ENCODE data around the gene IRX3. TPM values are rescaled to one million over a fixed set of nuclear protein-coding genes. Genes with fewer than 3 reads are reported as not detected.

The IRX3 gene
- total and polyA plus RNA-seq, 11 donors = 28.6 to 101 (median 45.9) TPM

DNA sequence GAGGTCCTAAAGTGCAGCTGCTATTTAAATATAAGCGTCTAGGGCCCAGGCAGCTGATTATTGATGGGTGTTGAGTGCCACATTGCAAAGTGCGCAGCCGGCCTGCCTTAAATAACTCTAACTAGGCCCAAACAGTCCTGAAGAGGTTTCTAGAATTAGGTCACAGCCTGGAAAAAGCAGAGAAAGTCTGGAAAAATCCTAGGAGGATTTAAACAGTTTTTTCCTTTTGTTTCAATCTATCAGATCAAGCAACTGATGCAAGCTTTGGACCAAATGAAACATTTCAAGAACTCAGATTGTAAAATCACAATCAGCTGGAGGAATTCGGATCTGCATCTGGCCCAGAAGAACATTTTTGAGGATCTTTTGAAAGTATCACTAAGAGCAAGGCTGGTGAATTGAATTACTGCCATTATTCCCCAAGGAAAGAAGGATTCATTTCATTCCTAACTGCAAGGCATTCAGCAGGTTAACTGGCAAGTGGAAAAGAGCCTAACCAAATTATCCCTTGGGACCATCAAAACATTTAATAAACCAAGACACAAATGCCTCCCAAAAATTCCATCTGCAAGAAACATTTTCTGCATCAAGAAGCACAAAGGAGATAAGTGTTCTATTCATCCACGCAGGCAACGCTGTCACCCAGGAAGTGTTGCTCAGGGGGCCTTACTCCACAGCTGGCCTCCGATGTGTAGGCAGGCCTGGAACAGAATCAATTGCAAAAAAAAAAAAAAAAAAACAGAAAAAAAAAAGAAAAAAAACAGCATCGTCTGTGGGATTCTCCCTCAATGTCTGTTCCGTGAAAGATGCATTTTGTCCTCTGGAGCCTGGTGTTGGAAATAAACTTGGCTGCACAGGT is 46.1 kb downstream of the IRX3 start:
- Histone ChIP-seq H3K4me1 (peaks cover 0 to 47% (median 20%) of the 10 kb centered on the region in 12 donors), H3K27me3 (no peaks in the 10 kb centered on the region), H3K36me3 (no peaks in the 10 kb centered on the region), H3K27ac (peak overlapping the region in 10 of 12 donors; percentile 9 to 77 (median 65)), H3K9me3 (peaks cover 0 to 3% (median 0%) of the 10 kb centered on the region in 12 donors), H3K4me3 (no peak overlapping the region)
- intact Hi-C loops (cut with DNase I) = no loop called here
- DNase-seq (peak in 2 of 5 donors; percentile 41 to 55), ATAC-seq (peak; percentile 65 to 81 (median 67))
- WGBS, 4 donors = 40 to 60% (median 52%) methylated on average over 9 of the region's 9 CpGs
- TF ChIP-seq CTCF (IDR thresholded peaks at IDR 0.05) (no peak), POLR2A (IDR thresholded peaks at IDR 0.05) (no peak)

- DNase-seq = peak; percentile 52 to 83 (median 71)
- intact Hi-C loops (cut with DNase I) = no loop called here
- TF ChIP-seq CTCF (IDR thresholded peaks at IDR 0.05) (no peak), POLR2A (IDR thresholded peaks at IDR 0.05) (no peak)
- ATAC-seq = peak; percentile 61 to 69 (median 64)
- H3K27ac ChIP-seq = peak overlapping the region in 9 of 12 donors; percentile 26 to 77 (median 66)
- peaks cover 0 to 57% (median 21%) of the 10 kb centered on the region in 12 donors for H3K4me1 ChIP-seq
- no peaks in the 10 kb centered on the region for H3K36me3 ChIP-seq
- no peaks in the 10 kb centered on the region for H3K27me3 ChIP-seq
- peaks cover 0 to 3% (median 0%) of the 10 kb centered on the region in 12 donors for H3K9me3 ChIP-seq
- no peak overlapping the region for H3K4me3 ChIP-seq
- 32 to 40% (median 35%) methylated on average over 8 of the region's 8 CpGs for WGBS, 4 donors
Measured at GRCh38 chr16:54239456-54239855, 47.1 kb downstream of the IRX3 start.

- peak in 1 of 4 donors; percentile 2 for ATAC-seq
Measured at GRCh38 chr16:54236773-54237172, 49.8 kb downstream of the IRX3 start.

More at GRCh38 chr16:54236773-54237172, 49.8 kb downstream of the IRX3 start:
- Histone ChIP-seq H3K4me1 (peaks cover 0 to 58% (median 21%) of the 10 kb centered on the region in 12 donors), H3K27me3 (peaks cover 0 to 3% (median 0%) of the 10 kb centered on the region in 9 donors), H3K36me3 (no peaks in the 10 kb centered on the region), H3K9me3 (peaks cover 0 to 3% (median 0%) of the 10 kb centered on the region in 12 donors), H3K4me3 (no peak overlapping the region), H3K27ac (peak overlapping the region in 1 of 12 donors; percentile 15)
- intact Hi-C loops (cut with DNase I) = no loop called here
- DNase-seq = no peak
- no peak for TF ChIP-seq POLR2A (IDR thresholded peaks at IDR 0.05)
- TF ChIP-seq CTCF (IDR thresholded peaks at IDR 0.05) = no peak
- 77 to 80% (median 77%) methylated on average over 2 of the region's 2 CpGs for WGBS, 4 donors

Data from heart left ventricle (tissue), 16 donors.